K562 (cell line): Measurements from ENCODE around the gene LZTR1. TPM values are rescaled to one million over a fixed set of nuclear protein-coding genes. Genes with fewer than 3 reads are reported as not detected.

Experiments
- ELF4 ChIP-seq: fragments of 450-650 bp; formaldehyde crosslinking; IDR thresholded peaks from 2 replicates; pipeline ENCODE4 v1.4.0; 2022; ENCODE audit warnings: missing genetic modification characterization
- GTF2F1 ChIP-seq: IDR thresholded peaks from 2 replicates; pipeline ENCODE4 v1.6.1; 2011; ENCODE audit warnings: low read depth, low read length, improper control_type of control experiment
- NR1H2 ChIP-seq: sonication (generic); formaldehyde crosslinking; IDR thresholded peaks from 2 replicates; pipeline ENCODE4 v1.4.0; 2020; ENCODE audit warnings: mild to moderate bottlenecking, missing genetic modification reagents
- RNF219 ChIP-seq: fragments of 250-450 bp; sonication (Bioruptor Pico); IDR thresholded peaks from 2 replicates; pipeline ENCODE4 v1.5.0; 2022; ENCODE audit warnings: mild to moderate bottlenecking
- ZNF398 ChIP-seq: fragments of 250-450 bp; sonication (Bioruptor Pico); IDR thresholded peaks from 2 replicates; pipeline ENCODE4 v1.8.0; 2021; ENCODE audit warnings: moderate library complexity, mild to moderate bottlenecking, inconsistent platforms
- polyA plus RNA-seq, 8 experiments: library from polyadenylated mRNA; depleted of rRNA in 4 of 8; stranded (reverse) in 5 of 8; unstranded in 3 of 8; fragments of >200 nt; fragmentation: Nextera tagmentation in 2 of 8; fragmentation: Illumina TruSeq in 1 of 8; extraction: Ambion mirVana in 2 of 8; extraction: Trizol in 1 of 8; gene quantifications; 2 replicates each; pipeline versions ENCODE4 v1.2.1 to v1.2.3, GENCODE V29; 2011 to 2014; ENCODE audit warnings: inconsistent platforms in 1 of 8, missing spikeins in 1 of 8
- total RNA-seq, 7 experiments: library from RNA; depleted of rRNA in 6 of 7; stranded (reverse); fragments of >200 nt in 6 of 7; fragmentation: Illumina TruSeq in 2 of 7; extraction: Trizol in 2 of 7; gene quantifications; 2 replicates each; pipeline versions ENCODE4 v1.2.1 to v1.2.3, GENCODE V29; 2011 to 2021; ENCODE audit warnings: low replicate concordance in 1 of 7
- TF ChIP-seq, protein P1 (sequence below): fragments of 450-650 bp; IDR thresholded peaks from 2 replicates; pipeline ENCODE4 v1.6.1; 2016; ENCODE audit warnings: mild to moderate bottlenecking, moderate library complexity
- TF ChIP-seq, protein P2 (sequence below): fragments of 250-450 bp; sonication (Bioruptor Pico); IDR thresholded peaks from 2 replicates; pipeline ENCODE4 v1.4.0; 2020; ENCODE audit warnings: mild to moderate bottlenecking
- TF ChIP-seq, protein P3 (sequence below): sonication (generic); formaldehyde crosslinking; IDR thresholded peaks from 2 replicates; pipeline ENCODE4 v1.8.0; 2023; ENCODE audit warnings: mild to moderate bottlenecking, missing genetic modification reagents

LZTR1 gene
- total and polyA plus RNA-seq, 9 of the 15 experiments (the other 6 are each of a cell fraction or from before 2014, with no cell fraction given) = 2.2 to 135 (median 63.0) TPM

DNA sequence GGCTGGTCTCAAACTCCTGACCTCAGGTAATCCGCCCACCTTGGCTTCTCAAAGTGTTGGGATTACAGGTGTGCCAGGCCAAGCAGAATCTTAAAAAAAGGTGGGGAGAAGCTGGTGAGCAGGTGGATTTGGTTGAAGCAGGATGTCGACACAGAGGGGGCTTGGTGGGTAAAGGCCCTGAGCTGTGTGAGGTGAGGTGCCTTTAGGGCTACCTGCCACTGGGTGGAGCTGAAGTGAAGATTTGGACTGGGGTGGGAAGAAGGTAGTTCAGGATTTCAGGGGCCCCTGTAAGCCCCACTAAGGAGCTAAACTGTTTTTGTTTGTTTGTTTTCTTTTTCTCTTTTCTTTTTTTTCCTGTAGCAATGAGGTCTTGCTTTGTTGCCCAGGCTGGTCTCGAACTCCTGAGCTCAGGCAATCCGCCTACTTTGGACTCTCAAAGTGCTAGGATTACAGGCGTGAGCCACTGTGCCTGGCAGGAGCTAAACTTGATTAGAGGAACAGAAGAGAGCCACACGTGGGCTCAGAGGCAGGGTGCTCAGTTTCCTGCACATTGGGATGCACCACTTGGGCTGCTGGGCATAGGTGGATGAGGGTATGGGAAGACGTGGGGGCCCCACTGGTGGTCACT, 38.8 kb downstream of the LZTR1 start (continued):
- TF ChIP-seq ZNF398 = no peak
- TF ChIP-seq, protein P1, sequence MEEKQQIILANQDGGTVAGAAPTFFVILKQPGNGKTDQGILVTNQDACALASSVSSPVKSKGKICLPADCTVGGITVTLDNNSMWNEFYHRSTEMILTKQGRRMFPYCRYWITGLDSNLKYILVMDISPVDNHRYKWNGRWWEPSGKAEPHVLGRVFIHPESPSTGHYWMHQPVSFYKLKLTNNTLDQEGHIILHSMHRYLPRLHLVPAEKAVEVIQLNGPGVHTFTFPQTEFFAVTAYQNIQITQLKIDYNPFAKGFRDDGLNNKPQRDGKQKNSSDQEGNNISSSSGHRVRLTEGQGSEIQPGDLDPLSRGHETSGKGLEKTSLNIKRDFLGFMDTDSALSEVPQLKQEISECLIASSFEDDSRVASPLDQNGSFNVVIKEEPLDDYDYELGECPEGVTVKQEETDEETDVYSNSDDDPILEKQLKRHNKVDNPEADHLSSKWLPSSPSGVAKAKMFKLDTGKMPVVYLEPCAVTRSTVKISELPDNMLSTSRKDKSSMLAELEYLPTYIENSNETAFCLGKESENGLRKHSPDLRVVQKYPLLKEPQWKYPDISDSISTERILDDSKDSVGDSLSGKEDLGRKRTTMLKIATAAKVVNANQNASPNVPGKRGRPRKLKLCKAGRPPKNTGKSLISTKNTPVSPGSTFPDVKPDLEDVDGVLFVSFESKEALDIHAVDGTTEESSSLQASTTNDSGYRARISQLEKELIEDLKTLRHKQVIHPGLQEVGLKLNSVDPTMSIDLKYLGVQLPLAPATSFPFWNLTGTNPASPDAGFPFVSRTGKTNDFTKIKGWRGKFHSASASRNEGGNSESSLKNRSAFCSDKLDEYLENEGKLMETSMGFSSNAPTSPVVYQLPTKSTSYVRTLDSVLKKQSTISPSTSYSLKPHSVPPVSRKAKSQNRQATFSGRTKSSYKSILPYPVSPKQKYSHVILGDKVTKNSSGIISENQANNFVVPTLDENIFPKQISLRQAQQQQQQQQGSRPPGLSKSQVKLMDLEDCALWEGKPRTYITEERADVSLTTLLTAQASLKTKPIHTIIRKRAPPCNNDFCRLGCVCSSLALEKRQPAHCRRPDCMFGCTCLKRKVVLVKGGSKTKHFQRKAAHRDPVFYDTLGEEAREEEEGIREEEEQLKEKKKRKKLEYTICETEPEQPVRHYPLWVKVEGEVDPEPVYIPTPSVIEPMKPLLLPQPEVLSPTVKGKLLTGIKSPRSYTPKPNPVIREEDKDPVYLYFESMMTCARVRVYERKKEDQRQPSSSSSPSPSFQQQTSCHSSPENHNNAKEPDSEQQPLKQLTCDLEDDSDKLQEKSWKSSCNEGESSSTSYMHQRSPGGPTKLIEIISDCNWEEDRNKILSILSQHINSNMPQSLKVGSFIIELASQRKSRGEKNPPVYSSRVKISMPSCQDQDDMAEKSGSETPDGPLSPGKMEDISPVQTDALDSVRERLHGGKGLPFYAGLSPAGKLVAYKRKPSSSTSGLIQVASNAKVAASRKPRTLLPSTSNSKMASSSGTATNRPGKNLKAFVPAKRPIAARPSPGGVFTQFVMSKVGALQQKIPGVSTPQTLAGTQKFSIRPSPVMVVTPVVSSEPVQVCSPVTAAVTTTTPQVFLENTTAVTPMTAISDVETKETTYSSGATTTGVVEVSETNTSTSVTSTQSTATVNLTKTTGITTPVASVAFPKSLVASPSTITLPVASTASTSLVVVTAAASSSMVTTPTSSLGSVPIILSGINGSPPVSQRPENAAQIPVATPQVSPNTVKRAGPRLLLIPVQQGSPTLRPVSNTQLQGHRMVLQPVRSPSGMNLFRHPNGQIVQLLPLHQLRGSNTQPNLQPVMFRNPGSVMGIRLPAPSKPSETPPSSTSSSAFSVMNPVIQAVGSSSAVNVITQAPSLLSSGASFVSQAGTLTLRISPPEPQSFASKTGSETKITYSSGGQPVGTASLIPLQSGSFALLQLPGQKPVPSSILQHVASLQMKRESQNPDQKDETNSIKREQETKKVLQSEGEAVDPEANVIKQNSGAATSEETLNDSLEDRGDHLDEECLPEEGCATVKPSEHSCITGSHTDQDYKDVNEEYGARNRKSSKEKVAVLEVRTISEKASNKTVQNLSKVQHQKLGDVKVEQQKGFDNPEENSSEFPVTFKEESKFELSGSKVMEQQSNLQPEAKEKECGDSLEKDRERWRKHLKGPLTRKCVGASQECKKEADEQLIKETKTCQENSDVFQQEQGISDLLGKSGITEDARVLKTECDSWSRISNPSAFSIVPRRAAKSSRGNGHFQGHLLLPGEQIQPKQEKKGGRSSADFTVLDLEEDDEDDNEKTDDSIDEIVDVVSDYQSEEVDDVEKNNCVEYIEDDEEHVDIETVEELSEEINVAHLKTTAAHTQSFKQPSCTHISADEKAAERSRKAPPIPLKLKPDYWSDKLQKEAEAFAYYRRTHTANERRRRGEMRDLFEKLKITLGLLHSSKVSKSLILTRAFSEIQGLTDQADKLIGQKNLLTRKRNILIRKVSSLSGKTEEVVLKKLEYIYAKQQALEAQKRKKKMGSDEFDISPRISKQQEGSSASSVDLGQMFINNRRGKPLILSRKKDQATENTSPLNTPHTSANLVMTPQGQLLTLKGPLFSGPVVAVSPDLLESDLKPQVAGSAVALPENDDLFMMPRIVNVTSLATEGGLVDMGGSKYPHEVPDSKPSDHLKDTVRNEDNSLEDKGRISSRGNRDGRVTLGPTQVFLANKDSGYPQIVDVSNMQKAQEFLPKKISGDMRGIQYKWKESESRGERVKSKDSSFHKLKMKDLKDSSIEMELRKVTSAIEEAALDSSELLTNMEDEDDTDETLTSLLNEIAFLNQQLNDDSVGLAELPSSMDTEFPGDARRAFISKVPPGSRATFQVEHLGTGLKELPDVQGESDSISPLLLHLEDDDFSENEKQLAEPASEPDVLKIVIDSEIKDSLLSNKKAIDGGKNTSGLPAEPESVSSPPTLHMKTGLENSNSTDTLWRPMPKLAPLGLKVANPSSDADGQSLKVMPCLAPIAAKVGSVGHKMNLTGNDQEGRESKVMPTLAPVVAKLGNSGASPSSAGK = no peak
- no peak for TF ChIP-seq NR1H2 (CRISPR knock-in tag)
- no peak for TF ChIP-seq GTF2F1
- TF ChIP-seq RNF219 (CRISPR knock-in tag) = peak; percentile 73; the same call in 1 of the 2 replicates
- TF ChIP-seq ELF4 (CRISPR knock-in tag) = peak; percentile 66
- TF ChIP-seq, protein P2, sequence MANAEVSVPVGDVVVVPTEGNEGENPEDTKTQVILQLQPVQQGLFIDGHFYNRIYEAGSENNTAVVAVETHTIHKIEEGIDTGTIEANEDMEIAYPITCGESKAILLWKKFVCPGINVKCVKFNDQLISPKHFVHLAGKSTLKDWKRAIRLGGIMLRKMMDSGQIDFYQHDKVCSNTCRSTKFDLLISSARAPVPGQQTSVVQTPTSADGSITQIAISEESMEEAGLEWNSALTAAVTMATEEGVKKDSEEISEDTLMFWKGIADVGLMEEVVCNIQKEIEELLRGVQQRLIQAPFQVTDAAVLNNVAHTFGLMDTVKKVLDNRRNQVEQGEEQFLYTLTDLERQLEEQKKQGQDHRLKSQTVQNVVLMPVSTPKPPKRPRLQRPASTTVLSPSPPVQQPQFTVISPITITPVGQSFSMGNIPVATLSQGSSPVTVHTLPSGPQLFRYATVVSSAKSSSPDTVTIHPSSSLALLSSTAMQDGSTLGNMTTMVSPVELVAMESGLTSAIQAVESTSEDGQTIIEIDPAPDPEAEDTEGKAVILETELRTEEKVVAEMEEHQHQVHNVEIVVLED = no peak
- TF ChIP-seq, protein P3, sequence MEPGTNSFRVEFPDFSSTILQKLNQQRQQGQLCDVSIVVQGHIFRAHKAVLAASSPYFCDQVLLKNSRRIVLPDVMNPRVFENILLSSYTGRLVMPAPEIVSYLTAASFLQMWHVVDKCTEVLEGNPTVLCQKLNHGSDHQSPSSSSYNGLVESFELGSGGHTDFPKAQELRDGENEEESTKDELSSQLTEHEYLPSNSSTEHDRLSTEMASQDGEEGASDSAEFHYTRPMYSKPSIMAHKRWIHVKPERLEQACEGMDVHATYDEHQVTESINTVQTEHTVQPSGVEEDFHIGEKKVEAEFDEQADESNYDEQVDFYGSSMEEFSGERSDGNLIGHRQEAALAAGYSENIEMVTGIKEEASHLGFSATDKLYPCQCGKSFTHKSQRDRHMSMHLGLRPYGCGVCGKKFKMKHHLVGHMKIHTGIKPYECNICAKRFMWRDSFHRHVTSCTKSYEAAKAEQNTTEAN (CRISPR knock-in tag) = no peak
